Spinal cord (tissue), 10 donors: ENCODE data around the gene RPA3. TPM values are rescaled to one million over a fixed set of nuclear protein-coding genes. Genes with fewer than 3 reads are reported as not detected.

Source experiments
- DNase-seq, 6 donors: peaks; one replicate each; pipeline versions ENCODE4 v3.0.0 to v3.0.0-alpha.2; 2013 to 2015; ENCODE audit warnings: low spot score in 6 of 6, low read depth in 4 of 6
- H3K27ac ChIP-seq: one replicate; pipeline ENCODE4 v1.5.1; 2013; ENCODE audit warnings: low read depth, low read length, control low read depth
- H3K27me3 ChIP-seq: one replicate; pipeline ENCODE4 v1.6.1; 2013; ENCODE audit warnings: low read length; ENCODE audit not compliant: control insufficient read depth, insufficient read depth
- H3K36me3 ChIP-seq: one replicate; pipeline ENCODE4 v1.6.1; 2013; ENCODE audit warnings: low read length; ENCODE audit not compliant: control insufficient read depth, insufficient read depth
- H3K4me1 ChIP-seq: one replicate; pipeline ENCODE4 v1.6.1; 2013; ENCODE audit warnings: low read length; ENCODE audit not compliant: control insufficient read depth, insufficient read depth
- H3K4me3 ChIP-seq: one replicate; pipeline ENCODE4 v1.5.1; 2013; ENCODE audit warnings: low read depth, low read length, control low read depth
- H3K9me3 ChIP-seq: one replicate; pipeline ENCODE4 v1.6.1; 2013; ENCODE audit warnings: low read length; ENCODE audit not compliant: control insufficient read depth, insufficient read depth
- WGBS: methylation state at CpG from one replicate; pipeline ENCODE4 v1.1.5; 2013; ENCODE audit warnings: missing lambda C conversion rate; ENCODE audit not compliant: insufficient coverage; 5-methylcytosine and 5-hydroxymethylcytosine counted together
- polyA plus RNA-seq, 2 donors: library from polyadenylated mRNA; unstranded; fragments of 120-200 nt; gene quantifications; one replicate each; pipeline ENCODE4 v1.2.1, GENCODE V29; 2013; ENCODE audit not compliant: insufficient read length in 2 of 2
- total RNA-seq, 2 donors: library from RNA; depleted of rRNA in 1 of 2; stranded (reverse); fragments of 120-200 nt in 1 of 2; fragments of >200 nt in 1 of 2; gene quantifications; one replicate each; pipeline versions ENCODE4 v1.2.3 to v1.2.4, GENCODE V29; 2013 to 2014
- donor health status: healthy.

Gene RPA3
- total and polyA plus RNA-seq, 4 donors, result 26.5 to 36.3 (median 32.3) TPM

- H3K4me3 ChIP-seq, result no peak overlapping the region
- no peak for DNase-seq
- no peaks in the 10 kb centered on the region for H3K9me3 ChIP-seq
- whole genome bisulfite sequencing, result no CpG with 5 or more reads among the region's 1 CpG
- H3K27ac ChIP-seq, result no peak overlapping the region
- no peaks in the 10 kb centered on the region for H3K4me1 ChIP-seq
- H3K27me3 ChIP-seq, result no peaks in the 10 kb centered on the region
- no peaks in the 10 kb centered on the region for H3K36me3 ChIP-seq
Observed at GRCh38 chr7:7652798-7653540, 65.4 kb downstream of the RPA3 start.

- no peak for DNase-seq
- no peaks in the 10 kb centered on the region for H3K36me3 ChIP-seq
- WGBS, result 100% methylated on average over 1 of the region's 3 CpGs
- H3K9me3 ChIP-seq, result no peaks in the 10 kb centered on the region
- H3K27ac ChIP-seq, result no peak overlapping the region
- no peaks in the 10 kb centered on the region for H3K27me3 ChIP-seq
- no peak overlapping the region for H3K4me3 ChIP-seq
- H3K4me1 ChIP-seq, result no peaks in the 10 kb centered on the region
Observed at GRCh38 chr7:7651479-7651878, 66.9 kb downstream of the RPA3 start.

GRCh38 chr7:7650682-7651206 lies 67.7 kb downstream of the RPA3 start:
- Histone ChIP-seq H3K27me3 (no peaks in the 10 kb centered on the region), H3K27ac (no peak overlapping the region), H3K9me3 (no peaks in the 10 kb centered on the region), H3K4me1 (no peaks in the 10 kb centered on the region), H3K4me3 (no peak overlapping the region), H3K36me3 (no peaks in the 10 kb centered on the region)
- WGBS, result 100% methylated on average over 2 of the region's 2 CpGs
- no peak for DNase-seq

GRCh38 chr7:7647495-7648036 lies 70.8 kb downstream of the RPA3 start:
- no peaks in the 10 kb centered on the region for H3K4me1 ChIP-seq
- no peaks in the 10 kb centered on the region for H3K27me3 ChIP-seq
- H3K27ac ChIP-seq, result no peak overlapping the region
- H3K36me3 ChIP-seq, result no peaks in the 10 kb centered on the region
- no peak for DNase-seq
- H3K9me3 ChIP-seq, result no peaks in the 10 kb centered on the region
- no peak overlapping the region for H3K4me3 ChIP-seq
- WGBS, result 100% methylated on average over 1 of the region's 6 CpGs

- Histone ChIP-seq H3K9me3 (no peaks in the 10 kb centered on the region), H3K4me1 (peaks cover 3% of the 10 kb centered on the region), H3K4me3 (no peak overlapping the region), H3K36me3 (no peaks in the 10 kb centered on the region), H3K27me3 (no peaks in the 10 kb centered on the region), H3K27ac (no peak overlapping the region)
- no peak for DNase-seq
- WGBS, result no CpG with 5 or more reads among the region's 6 CpGs
Observed at GRCh38 chr7:7642081-7642480, 76.3 kb downstream of the RPA3 start.

GRCh38 chr7:7641129-7641663 lies 77.2 kb downstream of the RPA3 start:
- Histone ChIP-seq H3K9me3 (no peaks in the 10 kb centered on the region), H3K27ac (peak overlapping the region; percentile 91), H3K4me1 (peaks cover 3% of the 10 kb centered on the region), H3K27me3 (no peaks in the 10 kb centered on the region), H3K36me3 (no peaks in the 10 kb centered on the region), H3K4me3 (peak overlapping the region; percentile 90)
- WGBS, result under 1% methylated on average over 14 of the region's 22 CpGs
- DNase-seq, result peak in 2 of 6 donors; percentile 3 to 9

- Histone ChIP-seq H3K27me3 (no peaks in the 10 kb centered on the region), H3K4me1 (peaks cover 3% of the 10 kb centered on the region)
Observed at GRCh38 chr7:7640221-7641128, 77.9 kb downstream of the RPA3 start, which contains the start of gene UMAD1. Gene UMAD1, plus strand, starts transcription at chr7:7640752. Its CDS starts 32,620 bp downstream, at chr7:7673372.

GRCh38 chr7:7639847-7640220 lies 78.6 kb downstream of the RPA3 start:
- DNase-seq, result peak in 2 of 6 donors; percentile 9 to 13

More at GRCh38 chr7:7640221-7641128, 77.9 kb downstream of the RPA3 start, which contains the start of gene UMAD1:
- peak; percentile 94 to 100 (median 98) for DNase-seq
- Histone ChIP-seq H3K27ac (peak within 1 kb of the TSS; percentile 91), H3K9me3 (no peaks in the 10 kb centered on the region), H3K36me3 (no peaks in the 10 kb centered on the region), H3K4me3 (peak within 1 kb of the TSS; percentile 90)
- WGBS, result under 1% methylated on average over 67 of the region's 68 CpGs

GRCh38 chr7:7639421-7639820 lies 79.0 kb downstream of the RPA3 start:
- Histone ChIP-seq H3K4me1 (peaks cover 3% of the 10 kb centered on the region), H3K27me3 (no peaks in the 10 kb centered on the region), H3K27ac (no peak overlapping the region), H3K9me3 (no peaks in the 10 kb centered on the region), H3K4me3 (peak overlapping the region; percentile 90), H3K36me3 (no peaks in the 10 kb centered on the region)
- WGBS, result 11% methylated on average over 3 of the region's 5 CpGs
- no peak for DNase-seq

More at GRCh38 chr7:7639847-7640220, 78.6 kb downstream of the RPA3 start:
- Histone ChIP-seq H3K36me3 (no peaks in the 10 kb centered on the region), H3K4me3 (peak overlapping the region; percentile 90), H3K27me3 (no peaks in the 10 kb centered on the region), H3K27ac (peak overlapping the region; percentile 75), H3K9me3 (no peaks in the 10 kb centered on the region), H3K4me1 (peaks cover 3% of the 10 kb centered on the region)
- WGBS, result under 1% methylated on average over 19 of the region's 19 CpGs
